ENCODE data around the gene KRT80. TPM values are rescaled to one million over a fixed set of nuclear protein-coding genes. Genes with fewer than 3 reads are reported as not detected.

Gene KRT80
- total and polyA plus RNA-seq, 2 experiments from 2014 or later, result not detected

DNA sequence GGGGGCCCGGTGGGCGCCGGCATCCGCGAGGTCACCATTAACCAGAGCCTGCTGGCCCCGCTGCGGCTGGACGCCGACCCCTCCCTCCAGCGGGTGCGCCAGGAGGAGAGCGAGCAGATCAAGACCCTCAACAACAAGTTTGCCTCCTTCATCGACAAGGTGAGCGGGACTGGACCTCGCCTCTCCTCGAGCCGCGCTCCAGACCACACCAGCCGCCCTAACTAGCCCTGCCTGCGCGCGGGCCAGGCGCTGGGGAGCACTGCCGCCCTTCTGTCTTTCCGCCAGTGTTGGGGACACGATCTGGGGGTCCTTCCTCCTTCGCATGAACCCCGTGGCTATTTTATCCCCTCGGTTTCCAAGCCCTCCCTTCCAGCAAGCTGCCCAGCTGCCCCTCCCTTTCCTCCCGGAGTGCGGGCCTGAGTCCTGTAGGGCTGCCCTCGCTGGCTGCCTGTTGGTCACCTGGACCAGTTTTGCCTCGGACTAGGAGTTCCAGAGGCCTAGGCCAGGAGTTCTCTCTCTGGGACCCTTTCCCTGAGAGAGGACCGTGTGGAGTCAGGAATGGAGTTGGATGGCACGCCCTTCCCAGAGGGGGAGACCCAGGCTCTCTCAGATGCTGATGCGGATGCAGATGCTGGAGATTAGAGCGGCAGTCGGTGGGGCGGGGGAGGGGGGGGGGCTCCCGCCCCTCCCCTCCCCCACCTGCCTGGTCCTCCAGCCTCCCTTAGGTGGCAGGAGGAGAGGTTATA, 41.8 kb upstream of the KRT80 start:
- Histone ChIP-seq H3K9me3 (ENCODE audit: low read depth) (no peaks in the 10 kb centered on the region), H3K36me3 (no peaks in the 10 kb centered on the region), H3K4me1 (ENCODE audit: low read depth) (no peaks in the 10 kb centered on the region), H3K4me3 (no peak overlapping the region), H3K27ac (no peak overlapping the region), H3K27me3 (peaks cover 88% of the 10 kb centered on the region)
- no peak for TF ChIP-seq CTCF (IDR thresholded peaks at IDR 0.05; ENCODE audit: low read depth, low read length)
- DNase-seq (ENCODE audit: low read depth in 1 of 2, low spot score in 1 of 2), result no peak

DNA sequence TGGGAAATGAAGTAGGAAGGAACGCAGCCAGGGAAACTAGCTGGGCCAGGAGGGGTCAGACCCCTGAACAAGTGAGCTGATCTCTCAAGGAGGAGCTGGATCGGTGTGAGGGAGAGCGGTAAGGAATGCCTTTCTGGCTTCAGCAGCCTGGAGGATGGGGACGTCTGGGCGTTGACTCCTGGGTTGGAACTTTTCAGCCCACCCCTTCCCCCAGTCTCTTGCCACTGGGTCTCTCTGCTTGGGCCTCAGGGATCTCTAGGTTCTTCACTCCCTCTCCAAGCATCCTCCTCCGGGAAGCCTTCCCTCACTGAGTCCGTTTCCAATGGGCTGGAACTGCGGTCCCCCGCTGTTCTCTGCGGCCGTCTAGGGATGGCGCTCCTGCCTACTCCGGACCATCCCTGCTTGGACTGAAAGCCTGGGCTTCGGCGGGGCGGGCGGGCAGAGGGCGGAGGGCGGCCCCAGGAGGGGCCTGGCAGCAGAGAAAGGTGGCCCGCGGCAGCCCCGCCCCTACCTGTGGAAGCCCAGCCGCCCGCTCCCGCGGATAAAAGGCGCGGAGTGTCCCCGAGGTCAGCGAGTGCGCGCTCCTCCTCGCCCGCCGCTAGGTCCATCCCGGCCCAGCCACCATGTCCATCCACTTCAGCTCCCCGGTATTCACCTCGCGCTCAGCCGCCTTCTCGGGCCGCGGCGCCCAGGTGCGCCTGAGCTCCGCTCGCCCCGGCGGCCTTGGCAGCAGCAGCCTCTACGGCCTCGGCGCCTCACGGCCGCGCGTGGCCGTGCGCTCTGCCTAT, 41.1 kb upstream of the KRT80 start, which contains the start of gene KRT7:
Gene KRT7, plus strand, starts transcription at position 570 of the 788 bp plus-strand sequence. Its CDS starts 54 bp downstream, at position 624.
- no peaks in the 10 kb centered on the region for H3K4me1 ChIP-seq (ENCODE audit: low read depth)

DNA sequence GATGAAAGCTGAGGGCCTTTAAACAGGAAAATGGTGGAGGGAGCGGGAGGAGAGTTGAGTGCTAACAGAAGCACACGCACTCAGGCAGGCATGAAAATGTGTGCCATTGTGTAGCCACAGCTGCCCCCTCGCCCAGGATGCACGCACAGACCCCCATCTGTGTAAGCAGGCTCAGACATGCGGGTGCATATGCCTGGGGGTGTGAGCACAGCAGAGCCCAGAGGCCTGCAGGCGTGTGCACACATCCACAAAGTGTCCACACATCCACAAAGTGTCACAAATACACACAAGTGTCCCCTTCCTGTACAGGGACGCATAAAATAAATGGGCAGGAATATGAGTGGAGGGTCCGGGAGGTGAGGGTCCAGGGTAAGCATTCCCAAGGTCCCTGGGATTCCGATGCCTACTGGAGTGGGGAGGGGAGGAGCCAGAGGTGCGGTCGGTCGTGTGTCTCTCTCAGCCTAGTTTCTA, 40.4 kb upstream of the KRT80 start:
- Histone ChIP-seq H3K4me3 (no peak overlapping the region), H3K9me3 (ENCODE audit: low read depth) (no peaks in the 10 kb centered on the region), H3K27ac (no peak overlapping the region), H3K36me3 (no peaks in the 10 kb centered on the region), H3K27me3 (peaks cover 93% of the 10 kb centered on the region), H3K4me1 (ENCODE audit: low read depth) (no peaks in the 10 kb centered on the region)
- TF ChIP-seq CTCF (IDR thresholded peaks at IDR 0.05; ENCODE audit: low read depth, low read length), result no peak
- no peak for DNase-seq (ENCODE audit: low read depth in 1 of 2, low spot score in 1 of 2)

More for the DNA sequence above, 41.1 kb upstream of the KRT80 start, which contains the start of gene KRT7:
- no peaks in the 10 kb centered on the region for H3K9me3 ChIP-seq (ENCODE audit: low read depth)
- TF ChIP-seq CTCF (IDR thresholded peaks at IDR 0.05; ENCODE audit: low read depth, low read length), result no peak
- no peak within 1 kb of the TSS for H3K4me3 ChIP-seq
- no peak for DNase-seq (ENCODE audit: low read depth in 1 of 2, low spot score in 1 of 2)
- no peaks in the 10 kb centered on the region for H3K36me3 ChIP-seq
- H3K27ac ChIP-seq, result no peak within 1 kb of the TSS
- peaks cover 91% of the 10 kb centered on the region for H3K27me3 ChIP-seq

DNA sequence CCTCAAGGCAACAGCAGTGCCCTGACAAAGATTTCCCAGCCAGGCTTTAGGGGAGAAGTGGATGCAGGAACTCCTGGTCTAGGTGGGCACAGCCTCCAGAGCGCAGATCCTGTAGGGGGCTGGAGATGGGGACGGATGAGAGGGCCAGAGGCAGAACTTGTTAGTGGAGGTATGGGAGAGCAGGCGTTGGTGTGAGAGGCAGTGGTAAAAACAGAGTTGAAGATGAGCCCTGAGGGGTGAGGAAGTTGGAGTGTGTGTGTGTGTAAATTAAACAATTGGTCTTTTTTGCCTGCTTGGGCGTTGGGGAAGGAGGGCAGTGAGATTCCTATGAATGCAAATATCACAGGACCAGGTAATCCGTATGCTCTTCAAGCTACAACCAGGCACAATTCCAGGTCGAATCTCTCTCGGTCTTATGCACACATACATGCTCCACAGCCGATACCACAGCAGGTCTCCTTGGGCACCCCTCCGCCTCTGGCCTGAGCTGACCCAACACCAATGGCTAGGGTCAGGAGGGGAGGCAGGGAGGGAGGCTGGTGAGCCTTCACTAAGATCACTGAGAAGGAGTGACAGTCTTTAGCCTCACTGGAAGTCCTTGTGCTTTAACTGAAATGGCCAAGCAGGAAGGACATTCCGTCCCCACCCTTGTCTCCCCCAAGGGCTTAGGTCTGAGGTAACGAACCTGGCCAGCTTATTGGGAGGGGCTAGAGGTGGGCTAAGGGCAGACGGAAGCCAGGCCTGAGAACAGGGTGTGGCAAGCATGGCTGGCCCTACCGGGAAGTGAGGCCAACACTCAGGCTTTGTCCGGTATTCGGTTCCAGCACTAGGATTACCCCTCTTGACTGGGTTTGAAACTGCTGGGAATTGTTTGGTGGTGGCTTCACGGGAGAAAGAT, 39.7 kb upstream of the KRT80 start:
- no peak for TF ChIP-seq CTCF (IDR thresholded peaks at IDR 0.05; ENCODE audit: low read depth, low read length)

More for the DNA sequence above, 39.7 kb upstream of the KRT80 start:
- no peaks in the 10 kb centered on the region for H3K9me3 ChIP-seq (ENCODE audit: low read depth)
- no peaks in the 10 kb centered on the region for H3K4me1 ChIP-seq (ENCODE audit: low read depth)
- no peak for DNase-seq (ENCODE audit: low read depth in 1 of 2, low spot score in 1 of 2)
- H3K27me3 ChIP-seq, result peaks cover 94% of the 10 kb centered on the region
- H3K36me3 ChIP-seq, result no peaks in the 10 kb centered on the region
- H3K4me3 ChIP-seq, result no peak overlapping the region
- H3K27ac ChIP-seq, result no peak overlapping the region

Measured in cardiac muscle cell (in vitro differentiated cells and primary cell).